Coronary artery (tissue), 2 donors: Measurements from ENCODE around the gene CCDC136.
A peak's percentile ranks its signal among the peaks of the same experiment; 100 is the strongest.

Experiments
- DNase-seq: peaks from one replicate; pipeline ENCODE4 v3.0.0-alpha.2; 2017; ENCODE audit warnings: low spot score
- H3K27ac ChIP-seq, 2 donors: fragments of 200-600 bp; sonication (generic); one replicate each; pipeline ENCODE4 v1.5.1; 2016 to 2019
- H3K4me3 ChIP-seq: fragments of 200-600 bp; sonication (generic); 2 replicates; pipeline ENCODE4 v1.5.1; 2016; ENCODE audit warnings: mild to moderate bottlenecking, moderate library complexity
- TF ChIP-seq, protein P1 (sequence below): fragments of 200-600 bp; sonication (generic); IDR thresholded peaks from one replicate; pipeline ENCODE4 v1.5.1; 2019; ENCODE audit warnings: antibody characterized with exemption

CCDC136 gene

DNA sequence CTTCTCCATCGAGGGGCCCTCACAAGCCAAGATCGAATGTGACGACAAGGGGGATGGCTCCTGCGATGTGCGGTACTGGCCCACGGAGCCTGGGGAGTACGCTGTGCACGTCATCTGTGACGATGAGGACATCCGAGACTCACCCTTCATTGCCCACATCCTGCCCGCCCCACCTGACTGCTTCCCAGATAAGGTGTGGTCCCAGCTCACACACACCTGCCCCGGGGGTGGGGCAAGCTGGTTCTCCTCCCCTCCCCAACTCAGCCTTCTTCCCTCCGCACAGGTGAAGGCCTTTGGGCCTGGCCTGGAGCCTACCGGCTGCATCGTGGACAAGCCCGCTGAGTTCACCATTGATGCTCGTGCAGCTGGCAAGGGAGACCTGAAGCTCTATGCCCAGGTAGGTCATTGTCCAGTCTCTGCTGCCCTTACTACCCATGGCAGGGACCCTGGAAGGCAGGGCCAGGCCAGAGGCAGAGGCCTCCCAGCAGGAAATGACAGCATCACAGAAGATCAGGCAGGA is 49.5 kb downstream of the CCDC136 start:
- Histone ChIP-seq H3K4me3 (no peak overlapping the region), H3K27ac (no peak overlapping the region)
- TF ChIP-seq, protein P1, sequence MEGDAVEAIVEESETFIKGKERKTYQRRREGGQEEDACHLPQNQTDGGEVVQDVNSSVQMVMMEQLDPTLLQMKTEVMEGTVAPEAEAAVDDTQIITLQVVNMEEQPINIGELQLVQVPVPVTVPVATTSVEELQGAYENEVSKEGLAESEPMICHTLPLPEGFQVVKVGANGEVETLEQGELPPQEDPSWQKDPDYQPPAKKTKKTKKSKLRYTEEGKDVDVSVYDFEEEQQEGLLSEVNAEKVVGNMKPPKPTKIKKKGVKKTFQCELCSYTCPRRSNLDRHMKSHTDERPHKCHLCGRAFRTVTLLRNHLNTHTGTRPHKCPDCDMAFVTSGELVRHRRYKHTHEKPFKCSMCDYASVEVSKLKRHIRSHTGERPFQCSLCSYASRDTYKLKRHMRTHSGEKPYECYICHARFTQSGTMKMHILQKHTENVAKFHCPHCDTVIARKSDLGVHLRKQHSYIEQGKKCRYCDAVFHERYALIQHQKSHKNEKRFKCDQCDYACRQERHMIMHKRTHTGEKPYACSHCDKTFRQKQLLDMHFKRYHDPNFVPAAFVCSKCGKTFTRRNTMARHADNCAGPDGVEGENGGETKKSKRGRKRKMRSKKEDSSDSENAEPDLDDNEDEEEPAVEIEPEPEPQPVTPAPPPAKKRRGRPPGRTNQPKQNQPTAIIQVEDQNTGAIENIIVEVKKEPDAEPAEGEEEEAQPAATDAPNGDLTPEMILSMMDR: no peak
- DNase-seq: no peak

DNA sequence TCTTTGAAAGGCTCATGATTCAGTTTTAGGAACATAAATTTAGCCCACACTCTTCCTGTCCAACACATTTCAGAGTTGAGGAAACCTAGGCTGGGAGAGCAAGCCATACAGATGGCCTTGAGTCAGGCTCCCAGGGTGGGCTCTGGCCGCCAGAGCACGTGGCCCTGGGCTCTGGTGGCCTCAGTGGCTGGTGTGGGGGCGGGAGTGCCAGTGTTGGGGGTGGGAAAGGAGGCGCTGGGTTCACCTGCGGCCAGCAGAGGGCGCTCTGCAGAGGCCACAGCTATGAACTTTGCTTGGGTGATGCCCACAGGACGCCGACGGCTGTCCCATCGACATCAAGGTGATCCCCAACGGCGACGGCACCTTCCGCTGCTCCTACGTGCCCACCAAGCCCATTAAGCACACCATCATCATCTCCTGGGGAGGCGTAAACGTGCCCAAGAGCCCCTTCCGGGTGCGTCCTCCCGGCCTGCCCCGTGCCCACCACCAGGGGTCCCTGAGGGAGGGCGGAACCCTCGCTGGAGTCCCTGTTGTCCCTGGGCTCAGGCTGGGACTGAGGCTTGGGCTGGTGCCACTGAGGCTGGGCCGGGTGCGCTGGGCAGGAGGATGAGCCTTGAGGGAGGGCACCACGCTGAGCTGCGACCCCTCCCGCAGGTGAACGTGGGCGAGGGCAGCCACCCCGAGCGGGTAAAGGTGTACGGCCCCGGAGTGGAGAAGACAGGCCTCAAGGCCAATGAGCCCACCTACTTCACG is 50.3 kb downstream of the CCDC136 start:
- no peak overlapping the region for H3K4me3 ChIP-seq
- no peak for DNase-seq
- H3K27ac ChIP-seq: no peak overlapping the region
- TF ChIP-seq, protein P1: peak; percentile 67

- no peak overlapping the region for H3K4me3 ChIP-seq
- no peak overlapping the region for H3K27ac ChIP-seq
- TF ChIP-seq, protein P1: no peak
- no peak for DNase-seq
These were observed 51.2 kb downstream of the CCDC136 start for GRCh38 chr7:128842674-128843641.

- no peak for DNase-seq
- TF ChIP-seq, protein P1: no peak
- no peak overlapping the region for H3K27ac ChIP-seq
- H3K4me3 ChIP-seq: no peak overlapping the region
These were observed 52.3 kb downstream of the CCDC136 start for GRCh38 chr7:128843938-128844621.

- TF ChIP-seq, protein P1: no peak
- DNase-seq: no peak
- H3K4me3 ChIP-seq: no peak overlapping the region
- no peak overlapping the region for H3K27ac ChIP-seq
These were observed 53.1 kb downstream of the CCDC136 start for GRCh38 chr7:128844777-128845311.

DNA sequence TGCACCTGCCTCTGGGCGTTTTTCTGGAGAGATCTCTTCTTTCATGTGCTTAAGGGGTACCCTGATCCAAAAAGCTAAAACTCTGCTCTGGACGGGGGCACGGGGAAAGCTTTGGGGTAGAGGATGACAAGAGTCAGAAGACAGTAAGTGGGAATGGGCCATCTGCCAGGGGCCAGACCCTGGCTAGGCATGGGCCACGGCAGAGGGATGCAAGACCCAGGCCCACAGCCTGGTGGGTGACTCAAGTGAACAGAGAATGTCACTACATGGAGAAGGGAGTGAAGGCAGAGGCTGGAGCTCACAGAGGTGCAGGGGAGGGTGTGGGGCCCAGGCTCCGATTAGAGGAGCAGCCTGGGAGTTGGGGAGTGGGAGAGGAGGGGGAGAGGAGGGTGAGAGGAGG is 53.7 kb downstream of the CCDC136 start:
- Histone ChIP-seq H3K4me3 (no peak overlapping the region), H3K27ac (no peak overlapping the region)
- TF ChIP-seq, protein P1: no peak
- DNase-seq: no peak
